ENCODE results near the gene ZNF438.
"Not testable (repeated sequence)": the region's sequence is repeated elsewhere in the genome, so short reads cannot be mapped to it uniquely, and the experiment has no call there.

Gene ZNF438

DNA sequence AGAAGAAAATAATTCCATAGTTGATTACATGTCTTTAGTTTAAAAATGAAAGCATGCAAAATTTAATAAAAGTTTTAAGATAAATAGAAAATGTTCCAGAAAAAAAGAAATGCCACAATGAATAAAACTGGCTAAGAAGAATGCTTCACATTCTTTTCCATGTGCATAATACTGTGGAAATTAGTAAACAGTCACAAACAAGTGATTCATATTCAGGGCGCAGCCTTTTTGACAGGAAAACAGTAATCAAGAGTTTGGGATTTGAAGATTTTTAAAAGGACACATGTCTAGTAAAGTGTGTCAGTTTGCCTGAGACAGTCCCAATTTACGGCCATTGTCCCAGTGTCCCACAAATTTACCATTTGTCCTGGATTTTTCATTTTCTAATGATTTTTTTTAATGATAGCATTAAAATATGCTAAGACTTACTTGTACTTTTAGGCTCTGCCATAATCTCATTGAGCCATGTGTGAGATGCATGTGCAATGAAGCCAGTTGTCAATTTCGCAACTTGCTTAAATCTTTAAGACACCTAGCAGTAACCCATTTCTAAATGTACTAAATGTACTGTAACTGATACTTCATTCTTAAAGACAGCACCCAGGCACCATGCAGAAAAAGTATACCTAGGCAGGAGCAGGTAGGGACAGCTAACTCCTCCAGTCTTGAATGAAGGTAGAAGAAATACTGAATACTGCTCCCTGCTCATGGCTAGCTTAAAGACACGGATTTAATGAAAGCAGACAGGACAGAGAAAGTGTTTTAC lies 46.9 kb downstream of the ZNF438 start:
- DNase-seq: peak; percentile 68

GRCh38 chr10:30983209-30983608 lies 48.5 kb downstream of the ZNF438 start:
- not testable (repeated sequence) for DNase-seq

DNA sequence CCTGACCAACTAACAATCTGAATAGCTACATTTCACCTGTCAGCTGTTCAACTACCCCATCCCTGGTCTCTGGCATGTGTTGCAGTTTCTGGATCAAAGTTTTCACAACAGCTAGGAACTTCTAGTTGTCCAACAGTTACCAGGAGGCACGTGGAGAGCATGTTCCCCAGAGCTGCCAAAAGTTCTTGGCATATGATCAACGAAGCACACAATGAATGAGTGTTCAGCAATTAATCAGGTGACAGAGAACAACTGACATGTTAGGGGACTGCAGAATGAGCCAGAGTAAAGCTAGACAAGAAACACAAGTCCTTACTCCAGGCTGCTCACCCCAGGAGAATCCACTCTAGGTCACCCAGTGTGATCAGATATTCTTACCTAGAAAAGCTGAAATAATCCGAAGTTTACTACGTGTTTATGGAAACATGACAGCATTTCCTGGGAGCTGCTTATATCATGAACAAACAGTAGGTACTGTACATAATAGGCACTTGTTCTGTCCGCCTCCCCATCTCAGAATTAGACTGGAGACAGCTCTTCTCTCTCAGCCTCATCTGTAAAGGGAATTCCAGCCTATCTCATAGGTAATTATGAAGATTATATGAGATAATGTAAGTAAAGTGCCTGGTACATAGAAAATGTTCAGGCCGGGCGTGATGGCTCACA lies 50.6 kb downstream of the ZNF438 start:
- DNase-seq: peak; percentile 22

DNA sequence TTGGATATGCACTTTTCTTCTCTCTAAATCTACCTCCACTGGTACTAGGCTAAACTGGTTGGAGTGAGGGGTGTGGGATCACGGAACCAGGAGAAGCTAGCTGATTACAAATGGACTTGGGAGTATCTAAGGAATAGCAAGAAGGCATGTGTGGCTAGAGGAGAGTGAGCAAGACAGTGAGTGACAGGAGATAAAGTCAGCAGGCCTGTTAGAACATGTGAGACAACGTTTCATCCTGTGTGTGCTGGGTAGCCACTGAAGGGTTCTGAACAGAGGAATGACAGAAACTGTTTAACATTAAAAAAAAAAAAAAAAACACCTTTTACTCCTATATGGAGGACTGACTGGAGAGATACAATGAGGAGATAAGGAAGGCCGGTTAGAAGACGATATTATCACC lies 51.7 kb downstream of the ZNF438 start:
- DNase-seq: no peak

- DNase-seq: no peak
Observed at GRCh38 chr10:30978843-30979242, 52.8 kb downstream of the ZNF438 start.

DNA sequence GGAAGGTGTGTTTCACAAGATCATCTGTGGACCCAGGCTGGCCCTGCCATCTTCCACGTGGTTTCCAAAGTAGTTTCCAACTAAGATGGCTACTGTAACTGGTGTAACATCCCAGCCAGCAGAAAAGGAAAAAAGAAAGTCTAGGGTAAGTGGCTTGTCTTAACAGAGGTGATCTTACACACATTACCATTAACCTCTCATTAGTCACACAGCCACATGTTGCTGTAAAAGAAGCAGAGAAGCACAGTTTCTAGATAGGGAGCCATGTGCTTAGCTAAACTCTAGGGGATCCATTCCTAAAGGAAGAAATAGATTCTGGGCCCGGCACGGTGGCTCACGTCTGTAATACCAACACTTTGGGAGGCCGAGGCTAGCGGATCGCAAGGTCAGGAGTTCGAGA lies 54.3 kb downstream of the ZNF438 start:
- no peak for DNase-seq

- no peak for DNase-seq
Observed at GRCh38 chr10:30974773-30975415, 56.8 kb downstream of the ZNF438 start.

- DNase-seq: no peak
Observed at GRCh38 chr10:30974355-30974754, 57.3 kb downstream of the ZNF438 start.

- DNase-seq: no peak
Observed at GRCh38 chr10:30973737-30974136, 57.9 kb downstream of the ZNF438 start.

DNA sequence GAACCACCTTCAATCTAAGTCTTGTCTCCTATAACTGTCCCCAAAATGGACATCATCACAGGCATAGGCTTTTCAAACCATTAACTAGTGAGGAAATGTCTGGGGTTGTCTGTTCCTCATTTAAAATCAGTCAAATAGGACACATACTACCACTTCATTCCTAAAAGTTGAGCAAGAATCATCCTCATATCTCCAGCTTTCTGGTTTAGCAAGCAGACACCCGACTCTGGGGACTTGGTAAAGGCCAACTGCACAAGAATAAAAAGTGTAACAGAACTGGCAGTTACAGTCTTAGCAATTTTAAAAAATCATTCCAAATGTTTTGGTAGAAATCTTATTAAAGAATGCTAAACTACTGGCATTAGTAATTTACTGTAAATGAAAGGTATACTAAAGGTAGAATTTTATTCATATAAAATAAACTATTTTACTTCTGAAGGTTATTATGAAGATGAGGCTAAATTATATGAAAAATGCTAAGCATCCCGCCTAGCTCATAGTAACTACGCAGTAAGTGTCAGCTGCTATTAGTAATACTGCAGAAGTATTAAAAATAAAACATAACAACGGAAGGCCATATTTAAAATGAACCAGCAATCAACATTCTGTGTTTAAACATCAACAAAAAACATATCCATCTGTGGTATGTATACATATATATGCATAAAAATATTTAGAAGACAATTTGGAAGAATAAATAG lies 60.8 kb downstream of the ZNF438 start:
- DNase-seq: no peak

DNA sequence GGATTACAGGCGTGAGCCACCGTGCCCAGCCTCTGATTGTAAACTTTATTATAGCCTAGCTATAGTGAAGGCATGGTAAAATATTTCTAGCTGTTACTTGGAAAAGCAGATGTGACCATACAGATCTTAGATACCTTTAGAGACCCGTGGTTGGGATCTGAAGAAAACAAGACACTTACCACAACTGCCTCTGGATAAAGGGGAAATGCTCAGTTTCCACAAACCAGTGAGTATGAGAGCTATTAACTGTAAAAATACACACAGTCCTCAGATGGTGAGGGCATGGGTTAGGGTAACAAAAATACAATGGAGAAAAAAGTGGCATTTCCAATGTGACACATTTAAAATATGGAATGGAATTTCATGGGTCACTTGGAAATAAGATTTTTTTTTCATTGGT lies 63.0 kb downstream of the ZNF438 start:
- no peak for DNase-seq

GRCh38 chr10:30967650-30968410 lies 63.8 kb downstream of the ZNF438 start:
- no peak for DNase-seq

- peak; percentile 13 for DNase-seq
Observed at GRCh38 chr10:30963992-30964930, 67.4 kb downstream of the ZNF438 start.

- no peak for DNase-seq
Observed at GRCh38 chr10:30962522-30962921, 69.1 kb downstream of the ZNF438 start.

- no peak for DNase-seq
Observed at GRCh38 chr10:30959836-30960210, 71.8 kb downstream of the ZNF438 start.

- DNase-seq: not testable (repeated sequence)
Observed at GRCh38 chr10:30949218-30949617, 82.4 kb downstream of the ZNF438 start.

- no peak for DNase-seq
Observed at GRCh38 chr10:30944005-30944404, 87.7 kb downstream of the ZNF438 start.

DNA sequence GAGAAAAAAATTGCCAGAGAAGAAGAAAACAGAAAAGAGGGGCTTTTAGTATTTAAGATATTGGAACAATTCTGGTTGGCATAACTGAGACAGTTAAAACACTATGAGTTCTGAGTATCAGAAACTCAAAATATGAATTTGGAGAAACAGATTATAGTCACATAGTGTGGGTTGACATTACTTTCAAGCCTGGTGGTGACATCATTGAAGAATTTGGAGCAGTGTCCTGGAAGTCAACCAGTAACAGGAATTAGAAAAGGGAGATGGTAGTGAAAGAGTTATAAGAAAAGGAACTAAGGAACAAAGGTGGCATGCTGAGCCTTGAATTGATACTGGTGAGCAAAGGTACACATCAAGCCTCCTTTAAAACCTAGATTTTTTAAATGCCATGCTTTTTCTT lies 88.2 kb downstream of the ZNF438 start:
- no peak for DNase-seq

DNA sequence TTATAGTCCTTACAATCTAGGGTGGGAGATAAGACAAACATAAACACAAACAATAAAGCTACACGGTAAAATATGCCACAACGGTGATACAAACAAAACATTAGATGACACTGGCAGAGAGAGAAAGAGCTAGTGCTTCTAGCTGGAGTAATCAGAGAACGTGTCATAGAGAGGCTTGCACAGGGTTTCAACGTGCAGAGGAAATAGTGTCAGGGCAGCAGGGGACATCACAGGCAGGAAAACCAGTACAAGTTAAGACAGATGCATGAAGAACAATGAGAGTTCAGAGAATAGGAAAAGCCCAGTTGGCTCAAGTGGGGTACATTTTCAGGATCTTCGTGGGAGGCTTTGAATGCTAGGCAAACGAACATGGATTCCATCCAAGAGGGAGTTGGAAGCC lies 91.4 kb downstream of the ZNF438 start:
- no peak for DNase-seq

GRCh38 chr10:30939643-30940251 lies 91.9 kb downstream of the ZNF438 start:
- no peak for DNase-seq

DNA sequence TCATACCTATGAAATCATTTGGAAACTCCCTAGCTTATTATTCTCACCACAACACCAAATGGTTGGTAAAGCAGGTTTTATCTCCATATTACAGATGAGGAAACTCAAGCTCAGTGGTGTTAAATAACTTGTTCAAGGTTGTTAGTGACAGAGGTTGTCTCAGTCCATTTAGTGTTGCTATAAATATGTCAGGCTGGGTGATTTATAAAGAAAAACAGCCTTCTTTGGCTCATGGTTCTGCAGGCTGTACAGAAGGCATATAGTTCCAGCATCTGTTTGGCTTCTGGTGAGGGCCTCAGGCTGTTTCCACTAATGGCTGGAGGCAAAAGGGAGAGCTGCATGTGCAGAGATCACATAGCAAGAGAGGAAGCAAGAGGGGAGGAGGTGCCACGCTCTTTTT lies 96.6 kb downstream of the ZNF438 start:
- no peak for DNase-seq
